H9 (cell line): ENCODE data around the gene GLP2R. TPM values are rescaled to one million over a fixed set of nuclear protein-coding genes. Genes with fewer than 3 reads are reported as not detected.

ENCODE experiments used
- DNase-seq: peaks from one replicate; pipeline ENCODE4 v3.0.0-alpha.2; 2017
- H2AFZ ChIP-seq: one replicate; pipeline ENCODE4 v1.6.1; 2013; ENCODE audit warnings: mild to moderate bottlenecking, low read length, control low read depth, moderate library complexity
- H2AK5ac ChIP-seq: 2 replicates; pipeline ENCODE4 v1.6.1; 2013; ENCODE audit warnings: low read length, control low read depth, mixed read lengths; ENCODE audit not compliant: insufficient read length
- H2BK120ac ChIP-seq: one replicate; pipeline ENCODE4 v1.6.1; 2013; ENCODE audit warnings: low read depth, mild to moderate bottlenecking, low read length, control low read depth, inconsistent platforms; ENCODE audit not compliant: poor library complexity, severe bottlenecking
- H2BK12ac ChIP-seq: 2 replicates; pipeline ENCODE4 v1.6.1; 2013; ENCODE audit warnings: low read length, control low read depth, mixed read lengths, low read depth; ENCODE audit not compliant: insufficient read length
- H2BK15ac ChIP-seq: 2 replicates; pipeline ENCODE4 v1.6.1; 2013; ENCODE audit warnings: low read depth, low read length, control low read depth
- H2BK20ac ChIP-seq: one replicate; pipeline ENCODE4 v1.6.1; 2013; ENCODE audit warnings: low read depth, mild to moderate bottlenecking, low read length, control low read depth, inconsistent platforms; ENCODE audit not compliant: poor library complexity, severe bottlenecking
- H2BK5ac ChIP-seq: 2 replicates; pipeline ENCODE4 v1.6.1; 2013; ENCODE audit warnings: low read length, control low read depth, mixed read lengths; ENCODE audit not compliant: insufficient read length
- H3K14ac ChIP-seq: 2 replicates; pipeline ENCODE4 v1.6.1; 2013; ENCODE audit warnings: low read length, control low read depth; ENCODE audit not compliant: insufficient read depth
- H3K18ac ChIP-seq: 2 replicates; pipeline ENCODE4 v1.6.1; 2013; ENCODE audit warnings: low read depth, mild to moderate bottlenecking, mixed read lengths, low read length, control low read depth; ENCODE audit not compliant: insufficient read length
- H3K23ac ChIP-seq: 2 replicates; pipeline ENCODE4 v1.6.1; 2013; ENCODE audit warnings: low read length, control low read depth, mixed read lengths, low read depth; ENCODE audit not compliant: insufficient read length
- H3K23me2 ChIP-seq: 2 replicates; pipeline ENCODE4 v1.6.1; 2013; ENCODE audit warnings: low read depth, mild to moderate bottlenecking, mixed read lengths, low read length, control low read depth; ENCODE audit not compliant: insufficient read length, poor library complexity, severe bottlenecking
- H3K27ac ChIP-seq: 2 replicates; pipeline ENCODE4 v1.5.1; 2013; ENCODE audit warnings: low read length, control low read depth, mixed read lengths, low read depth; ENCODE audit not compliant: insufficient read length
- H3K27me3 ChIP-seq: 2 replicates; pipeline ENCODE4 v1.6.1; 2013; ENCODE audit warnings: low read length, control low read depth, inconsistent platforms; ENCODE audit not compliant: insufficient read depth
- H3K4ac ChIP-seq: 2 replicates; pipeline ENCODE4 v1.6.1; 2013; ENCODE audit warnings: low read depth, mild to moderate bottlenecking, control low read depth, inconsistent platforms, low read length, moderate library complexity
- H3K4me1 ChIP-seq: 2 replicates; pipeline ENCODE4 v1.6.1; 2013; ENCODE audit warnings: low read length, control low read depth, inconsistent platforms; ENCODE audit not compliant: insufficient read depth
- H3K4me2 ChIP-seq: 2 replicates; pipeline ENCODE4 v1.6.1; 2013; ENCODE audit warnings: low read length, control low read depth, mixed read lengths; ENCODE audit not compliant: insufficient read length, insufficient read depth
- H3K56ac ChIP-seq: 2 replicates; pipeline ENCODE4 v1.6.1; 2013; ENCODE audit warnings: low read depth, mild to moderate bottlenecking, mixed read lengths, low read length, control low read depth; ENCODE audit not compliant: insufficient read length
- H3K79me1 ChIP-seq: 2 replicates; pipeline ENCODE4 v1.6.1; 2013; ENCODE audit warnings: low read depth, mild to moderate bottlenecking, moderate library complexity, low read length, control low read depth, inconsistent platforms; ENCODE audit not compliant: insufficient read depth, poor library complexity, severe bottlenecking
- H3K79me2 ChIP-seq: 2 replicates; pipeline ENCODE4 v1.6.1; 2013; ENCODE audit warnings: low read length, control low read depth, inconsistent platforms; ENCODE audit not compliant: insufficient read depth
- H3K9ac ChIP-seq: 2 replicates; pipeline ENCODE4 v1.6.1; 2013; ENCODE audit warnings: low read length, control low read depth, mixed read lengths; ENCODE audit not compliant: insufficient read length; ENCODE audit errors: extremely low read depth
- H3K9me3 ChIP-seq: one replicate; pipeline ENCODE4 v1.6.1; 2013; ENCODE audit warnings: low read depth, low read length, inconsistent platforms; ENCODE audit not compliant: control insufficient read depth
- H3T11ph ChIP-seq: one replicate; pipeline ENCODE4 v1.6.1; 2013; ENCODE audit warnings: mild to moderate bottlenecking, low read length, control low read depth, inconsistent platforms
- H4K20me1 ChIP-seq: one replicate; pipeline ENCODE4 v1.6.1; 2013; ENCODE audit not compliant: control insufficient read depth, insufficient read length, insufficient read depth
- H4K5ac ChIP-seq: 2 replicates; pipeline ENCODE4 v1.6.1; 2013; ENCODE audit warnings: low read depth, mild to moderate bottlenecking, mixed read lengths, low read length, control low read depth; ENCODE audit not compliant: insufficient read length
- H4K8ac ChIP-seq: replicated peaks from 2 replicates; pipeline ENCODE4 v1.6.1; 2013; ENCODE audit warnings: low read length, control low read depth, mixed read lengths, low read depth; ENCODE audit not compliant: insufficient read length
- H4K91ac ChIP-seq: 2 replicates; pipeline ENCODE4 v1.6.1; 2013; ENCODE audit warnings: low read depth, mild to moderate bottlenecking, moderate library complexity, mixed read lengths, low read length, control low read depth; ENCODE audit not compliant: insufficient read length
- H3K27ac Mint-ChIP-seq, 3 experiments: 2 replicates in 2 of 3; 3 replicates in 1 of 3; pipeline ENCODE4 v1.8.0; 2020 to 2021; ENCODE audit warnings: mixed read lengths in 3 of 3, mild to moderate bottlenecking in 1 of 3, moderate library complexity in 1 of 3
- H3K27me3 Mint-ChIP-seq: 2 replicates; pipeline ENCODE4 v1.8.0; 2021; ENCODE audit warnings: low read depth, mild to moderate bottlenecking, moderate library complexity, mixed read lengths
- H3K36me3 Mint-ChIP-seq, 3 experiments: 2 replicates in 2 of 3; 3 replicates in 1 of 3; pipeline ENCODE4 v1.8.0; 2020 to 2021; ENCODE audit warnings: low read depth in 3 of 3, mixed read lengths in 3 of 3; ENCODE audit not compliant: insufficient read depth in 1 of 3
- H3K4me1 Mint-ChIP-seq, 2 experiments: 2 replicates each; pipeline ENCODE4 v1.8.0; 2020; ENCODE audit warnings: mixed read lengths in 2 of 2
- H3K4me3 Mint-ChIP-seq, 2 experiments: 2 replicates in 1 of 2; 3 replicates in 1 of 2; pipeline ENCODE4 v1.8.0; 2020 to 2021; ENCODE audit warnings: mild to moderate bottlenecking in 2 of 2, mixed read lengths in 2 of 2, moderate library complexity in 1 of 2
- H3K9me3 Mint-ChIP-seq, 2 experiments: 2 replicates in 1 of 2; 3 replicates in 1 of 2; pipeline ENCODE4 v1.8.0; 2020; ENCODE audit warnings: mild to moderate bottlenecking in 2 of 2, mixed read lengths in 2 of 2, moderate library complexity in 1 of 2
- CTCF ChIP-seq: fragments of 200-600 bp; sonication (generic); conservative IDR thresholded peaks from 3 replicates; pipeline ENCODE4 v1.8.0; 2021; ENCODE audit warnings: antibody characterized with exemption, mild to moderate bottlenecking
- WGBS: extraction: QIAGEN DNeasy Blood & Tissue Kit; methylation state at CpG from one replicate; pipeline ENCODE4 v1.1.7; 2013; ENCODE audit warnings: missing lambda C conversion rate, low lambda C conversion rate, mixed read lengths; ENCODE audit not compliant: insufficient read length; ENCODE audit errors: extremely low coverage; 5-methylcytosine and 5-hydroxymethylcytosine counted together
- total RNA-seq: library from RNA; stranded (reverse); gene quantifications from 2 replicates; pipeline ENCODE4 v1.2.1, GENCODE V29; 2021

The GLP2R gene
- total RNA-seq, 1 experiment from 2014 or later = not detected

GRCh38 chr17:9805769-9806168 lies 20.0 kb upstream of the GLP2R start:
- no peak overlapping the region for H2BK5ac ChIP-seq
- H2AFZ ChIP-seq = no peak overlapping the region
- H3T11ph ChIP-seq = no peak overlapping the region
- no peak for TF ChIP-seq CTCF
- H2BK15ac ChIP-seq = no peak overlapping the region
- no peaks in the 10 kb centered on the region for H3K9me3 ChIP-seq
- Mint-ChIP-seq H3K27me3 (peaks cover 18% of the 10 kb centered on the region), H3K9me3 (no peaks in the 10 kb centered on the region), H3K27ac (no peak overlapping the region), H3K36me3 (no peaks in the 10 kb centered on the region; a peak in 1 of 7 replicates), H3K4me1 (no peaks in the 10 kb centered on the region), H3K4me3 (no peak overlapping the region)
- H3K4me1 ChIP-seq = no peaks in the 10 kb centered on the region
- no peak overlapping the region for H4K8ac ChIP-seq
- no peaks in the 10 kb centered on the region for H3K27me3 ChIP-seq
- H2BK20ac ChIP-seq = no peak overlapping the region
- no peak overlapping the region for H3K14ac ChIP-seq
- no peak overlapping the region for H3K23ac ChIP-seq
- no CpG with 5 or more reads among the region's 4 CpGs for WGBS
- no peaks in the 10 kb centered on the region for H3K23me2 ChIP-seq
- no peak overlapping the region for H2BK12ac ChIP-seq
- H3K9ac ChIP-seq = no peak overlapping the region
- H3K4ac ChIP-seq = no peak overlapping the region
- H3K27ac ChIP-seq = no peak overlapping the region
- no peak overlapping the region for H2AK5ac ChIP-seq
- no peak overlapping the region for H4K5ac ChIP-seq
- DNase-seq = no peak
- no peaks in the 10 kb centered on the region for H4K20me1 ChIP-seq
- no peak overlapping the region for H3K4me2 ChIP-seq
- no peak overlapping the region for H3K56ac ChIP-seq
- no peak overlapping the region for H4K91ac ChIP-seq
- H3K79me1 ChIP-seq = no peaks in the 10 kb centered on the region
- no peaks in the 10 kb centered on the region for H3K79me2 ChIP-seq
- no peak overlapping the region for H2BK120ac ChIP-seq
- H3K18ac ChIP-seq = no peak overlapping the region
